GM21390 (cell line): Measurements from ENCODE around the gene TAC3.
A peak's percentile ranks its signal among the peaks of the same experiment; 100 is the strongest.

Source experiments
- ATAC-seq: cut with Tn5 transposase; IDR thresholded peaks from one replicate; pipeline ENCODE4 v1.9.1; 2021; ENCODE audit not compliant: unreplicated experiment

The TAC3 gene

GRCh38 chr12:57006809-57007475, 9.4 kb downstream of the TAC3 start:
- ATAC-seq, result no peak

- ATAC-seq, result peak; percentile 84
These were observed 10.1 kb downstream of the TAC3 start, which contains the start of gene ZBTB39 for GRCh38 chr12:57005980-57006808. Gene ZBTB39 (minus strand): TSS chr12:57006546. CDS start chr12:57004917, 1,629 bp downstream.

GRCh38 chr12:57004651-57005050, 11.7 kb downstream of the TAC3 start:
- ATAC-seq, result no peak

- ATAC-seq, result no peak
These were observed 12.9 kb downstream of the TAC3 start for GRCh38 chr12:57003395-57003794.

- no peak for ATAC-seq
These were observed 14.9 kb downstream of the TAC3 start for GRCh38 chr12:57001448-57001906.

GRCh38 chr12:57000393-57000792, 15.9 kb downstream of the TAC3 start:
- no peak for ATAC-seq

GRCh38 chr12:56999456-56999855, 16.9 kb downstream of the TAC3 start:
- ATAC-seq, result no peak

GRCh38 chr12:56998981-56999380, 17.3 kb downstream of the TAC3 start:
- peak; percentile 75 for ATAC-seq

- ATAC-seq, result no peak
These were observed 18.0 kb downstream of the TAC3 start for GRCh38 chr12:56998316-56998715.

GRCh38 chr12:56996793-56997545, 19.4 kb downstream of the TAC3 start:
- no peak for ATAC-seq

GRCh38 chr12:56995930-56996496, 20.3 kb downstream of the TAC3 start:
- ATAC-seq, result no peak

- no peak for ATAC-seq
These were observed 21.0 kb downstream of the TAC3 start for GRCh38 chr12:56995201-56995929.

- no peak for ATAC-seq
These were observed 22.0 kb downstream of the TAC3 start for GRCh38 chr12:56994231-56994746.

GRCh38 chr12:56993346-56993745, 23.0 kb downstream of the TAC3 start:
- no peak for ATAC-seq

GRCh38 chr12:56991319-56992246, 24.7 kb downstream of the TAC3 start:
- no peak for ATAC-seq

GRCh38 chr12:56990648-56991318, 25.5 kb downstream of the TAC3 start:
- no peak for ATAC-seq

- ATAC-seq, result no peak
These were observed 26.3 kb downstream of the TAC3 start for GRCh38 chr12:56989861-56990610.

- ATAC-seq, result no peak
These were observed 28.1 kb downstream of the TAC3 start for GRCh38 chr12:56988207-56988739.
